Urothelium cell line (cell line): ENCODE measurements around the gene CYP2S1.

Experiments
- DNase-seq: peaks from one replicate; pipeline ENCODE4 v3.0.0; 2011; ENCODE audit warnings: low spot score, mixed read lengths
- FAIRE-seq: peaks from 2 replicates; lab custom pipeline; 2011; peaks lifted over from hg19 to GRCh38; lab: Jason Lieb, UNC

The CYP2S1 gene

GRCh38 chr19:41253660-41254059 lies 60.6 kb downstream of the CYP2S1 start:
- DNase-seq (no peak), FAIRE-seq (no peak)

- no peak for DNase-seq
- no peak for FAIRE-seq
Measured at GRCh38 chr19:41255171-41255570, 62.2 kb downstream of the CYP2S1 start.
